ENCODE data around the gene EEFSEC. TPM values are rescaled to one million over a fixed set of nuclear protein-coding genes. Genes with fewer than 3 reads are reported as not detected.

The EEFSEC gene
- total RNA-seq, 1 donor from 2014 or later, result 11.3 TPM

GRCh38 chr3:128287216-128287615, 133.9 kb downstream of the EEFSEC start:
- no peak for DNase-seq

GRCh38 chr3:128289534-128289933, 136.3 kb downstream of the EEFSEC start:
- no peak for DNase-seq

- no peak for DNase-seq
These were observed 137.2 kb downstream of the EEFSEC start for GRCh38 chr3:128290484-128290883.

- no peak for DNase-seq
These were observed 140.6 kb downstream of the EEFSEC start for GRCh38 chr3:128293930-128294329.

- DNase-seq, result no peak
These were observed 141.8 kb downstream of the EEFSEC start for GRCh38 chr3:128294999-128295468.

GRCh38 chr3:128296469-128297251, 143.4 kb downstream of the EEFSEC start:
- no peak for DNase-seq

GRCh38 chr3:128297401-128298138, 144.3 kb downstream of the EEFSEC start:
- DNase-seq, result peak; percentile 24

GRCh38 chr3:128301186-128302023, 148.1 kb downstream of the EEFSEC start:
- no peak for DNase-seq

GRCh38 chr3:128306481-128306880, 153.2 kb downstream of the EEFSEC start:
- DNase-seq, result no peak

GRCh38 chr3:128307029-128307633, 153.8 kb downstream of the EEFSEC start:
- peak; percentile 38 for DNase-seq

- peak; percentile 27 for DNase-seq
These were observed 154.6 kb downstream of the EEFSEC start for GRCh38 chr3:128307781-128308469.

GRCh38 chr3:128309026-128309425, 155.7 kb downstream of the EEFSEC start:
- peak; percentile 89 for DNase-seq

- no peak for DNase-seq
These were observed 157.2 kb downstream of the EEFSEC start for GRCh38 chr3:128310286-128311058.

- DNase-seq, result peak; percentile 64
These were observed 158.2 kb downstream of the EEFSEC start for GRCh38 chr3:128311441-128311844.

- no peak for DNase-seq
These were observed 159.0 kb downstream of the EEFSEC start for GRCh38 chr3:128312271-128312670.

- no peak for DNase-seq
These were observed 159.9 kb downstream of the EEFSEC start for GRCh38 chr3:128313071-128313725.

- DNase-seq, result peak; percentile 39
These were observed 160.7 kb downstream of the EEFSEC start for GRCh38 chr3:128313935-128314334.

GRCh38 chr3:128315313-128315712, 162.0 kb downstream of the EEFSEC start:
- no peak for DNase-seq

GRCh38 chr3:128316481-128316891, 163.2 kb downstream of the EEFSEC start:
- peak; percentile 37 for DNase-seq

GRCh38 chr3:128317101-128317697, 163.9 kb downstream of the EEFSEC start:
- DNase-seq, result peak; percentile 12

Data from tongue (tissue), 2 donors.